ENCODE results near the gene CFAP100.

DNA sequence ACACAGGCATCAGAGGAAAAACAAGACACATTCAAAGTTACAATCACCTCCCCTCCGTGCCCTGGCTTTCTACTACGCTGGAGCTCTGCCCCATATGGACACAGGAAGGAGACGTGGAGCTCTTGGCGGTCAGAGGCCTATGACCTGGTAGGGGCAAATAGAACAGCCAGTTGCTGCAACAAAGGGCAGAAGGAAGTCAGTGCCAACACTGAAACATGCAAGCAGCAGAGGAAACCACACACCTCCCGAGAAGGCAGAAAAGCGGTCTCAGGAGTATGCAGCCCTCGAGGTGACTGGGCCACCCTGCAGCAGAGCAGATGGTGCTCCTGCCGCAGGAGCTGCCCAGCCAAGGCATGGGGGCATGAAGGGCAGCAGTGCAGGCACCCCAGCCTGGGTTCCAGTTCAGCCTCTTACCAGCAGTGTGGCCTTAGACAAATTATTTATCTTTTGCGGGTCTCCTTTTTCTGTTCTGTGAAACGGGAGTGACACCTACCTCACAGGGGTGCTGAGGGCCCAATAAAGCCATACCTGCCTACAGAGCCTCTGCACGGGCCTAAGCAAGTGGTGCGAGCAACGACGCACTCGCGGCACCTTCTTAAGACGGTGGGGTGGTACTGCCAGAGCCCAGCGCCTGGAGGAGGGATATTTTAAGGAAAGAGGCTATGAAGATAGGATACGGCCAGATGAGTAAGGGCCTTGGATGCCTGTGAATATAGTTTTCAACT is 72.3 kb downstream of the CFAP100 start:
- no peak for TF ChIP-seq FOXM1 (IDR thresholded peaks at IDR 0.05; ENCODE audit: borderline replicate concordance, low read depth)
- TF ChIP-seq, protein P1, sequence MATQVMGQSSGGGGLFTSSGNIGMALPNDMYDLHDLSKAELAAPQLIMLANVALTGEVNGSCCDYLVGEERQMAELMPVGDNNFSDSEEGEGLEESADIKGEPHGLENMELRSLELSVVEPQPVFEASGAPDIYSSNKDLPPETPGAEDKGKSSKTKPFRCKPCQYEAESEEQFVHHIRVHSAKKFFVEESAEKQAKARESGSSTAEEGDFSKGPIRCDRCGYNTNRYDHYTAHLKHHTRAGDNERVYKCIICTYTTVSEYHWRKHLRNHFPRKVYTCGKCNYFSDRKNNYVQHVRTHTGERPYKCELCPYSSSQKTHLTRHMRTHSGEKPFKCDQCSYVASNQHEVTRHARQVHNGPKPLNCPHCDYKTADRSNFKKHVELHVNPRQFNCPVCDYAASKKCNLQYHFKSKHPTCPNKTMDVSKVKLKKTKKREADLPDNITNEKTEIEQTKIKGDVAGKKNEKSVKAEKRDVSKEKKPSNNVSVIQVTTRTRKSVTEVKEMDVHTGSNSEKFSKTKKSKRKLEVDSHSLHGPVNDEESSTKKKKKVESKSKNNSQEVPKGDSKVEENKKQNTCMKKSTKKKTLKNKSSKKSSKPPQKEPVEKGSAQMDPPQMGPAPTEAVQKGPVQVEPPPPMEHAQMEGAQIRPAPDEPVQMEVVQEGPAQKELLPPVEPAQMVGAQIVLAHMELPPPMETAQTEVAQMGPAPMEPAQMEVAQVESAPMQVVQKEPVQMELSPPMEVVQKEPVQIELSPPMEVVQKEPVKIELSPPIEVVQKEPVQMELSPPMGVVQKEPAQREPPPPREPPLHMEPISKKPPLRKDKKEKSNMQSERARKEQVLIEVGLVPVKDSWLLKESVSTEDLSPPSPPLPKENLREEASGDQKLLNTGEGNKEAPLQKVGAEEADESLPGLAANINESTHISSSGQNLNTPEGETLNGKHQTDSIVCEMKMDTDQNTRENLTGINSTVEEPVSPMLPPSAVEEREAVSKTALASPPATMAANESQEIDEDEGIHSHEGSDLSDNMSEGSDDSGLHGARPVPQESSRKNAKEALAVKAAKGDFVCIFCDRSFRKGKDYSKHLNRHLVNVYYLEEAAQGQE (IDR thresholded peaks at IDR 0.05; ENCODE audit: low read depth), result no peak
- no peak for TF ChIP-seq EP300 (IDR thresholded peaks at IDR 0.05; ENCODE audit: borderline replicate concordance)
- TF ChIP-seq CEBPB (IDR thresholded peaks at IDR 0.05), result no peak

All from Ishikawa (cell line).